ENCODE data around the gene SLC39A1.

SLC39A1 gene

DNA sequence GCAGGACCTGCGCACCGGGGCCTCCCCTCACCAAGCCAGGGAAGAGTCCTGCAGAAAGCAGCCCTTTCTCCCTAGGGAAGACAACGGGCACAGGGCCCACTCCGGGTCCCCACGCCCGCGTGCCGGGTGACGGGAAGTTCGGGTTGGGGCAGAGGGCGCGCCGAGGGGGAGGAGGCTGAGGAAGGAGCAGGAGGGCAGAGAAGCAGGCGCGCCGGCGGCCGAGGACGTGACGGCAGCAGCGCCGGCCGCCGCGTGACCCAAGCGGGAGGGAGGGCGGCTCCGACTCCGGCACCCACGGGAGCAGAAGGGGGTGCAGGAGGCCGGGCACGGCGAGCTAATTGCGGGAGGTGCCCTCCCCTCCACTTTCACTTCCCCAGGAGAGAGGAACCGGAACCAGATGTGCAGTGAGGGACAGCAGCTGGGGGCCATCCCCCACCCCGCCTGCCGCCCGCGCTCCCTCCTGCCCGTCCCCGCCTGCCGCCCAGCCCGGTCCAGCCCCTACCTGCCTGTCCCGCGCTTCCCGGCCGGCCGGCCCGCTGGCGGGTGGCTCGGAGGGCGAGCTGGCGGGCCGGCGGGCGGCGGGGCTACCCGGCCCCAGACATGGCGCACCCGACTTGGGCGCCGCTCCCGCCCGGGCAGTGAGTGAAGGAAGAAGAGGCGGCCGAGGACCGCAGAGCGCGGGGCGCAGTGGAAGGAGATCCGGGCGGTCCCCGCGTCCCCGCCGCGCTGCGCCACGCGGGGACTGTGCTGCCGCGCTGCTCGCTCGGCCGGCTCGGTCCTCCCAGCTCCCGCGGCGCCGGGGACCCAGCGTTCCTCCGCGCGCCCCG, 17.3 kb downstream of the SLC39A1 start:
- DNase-seq: peak; percentile 87 to 91

DNA sequence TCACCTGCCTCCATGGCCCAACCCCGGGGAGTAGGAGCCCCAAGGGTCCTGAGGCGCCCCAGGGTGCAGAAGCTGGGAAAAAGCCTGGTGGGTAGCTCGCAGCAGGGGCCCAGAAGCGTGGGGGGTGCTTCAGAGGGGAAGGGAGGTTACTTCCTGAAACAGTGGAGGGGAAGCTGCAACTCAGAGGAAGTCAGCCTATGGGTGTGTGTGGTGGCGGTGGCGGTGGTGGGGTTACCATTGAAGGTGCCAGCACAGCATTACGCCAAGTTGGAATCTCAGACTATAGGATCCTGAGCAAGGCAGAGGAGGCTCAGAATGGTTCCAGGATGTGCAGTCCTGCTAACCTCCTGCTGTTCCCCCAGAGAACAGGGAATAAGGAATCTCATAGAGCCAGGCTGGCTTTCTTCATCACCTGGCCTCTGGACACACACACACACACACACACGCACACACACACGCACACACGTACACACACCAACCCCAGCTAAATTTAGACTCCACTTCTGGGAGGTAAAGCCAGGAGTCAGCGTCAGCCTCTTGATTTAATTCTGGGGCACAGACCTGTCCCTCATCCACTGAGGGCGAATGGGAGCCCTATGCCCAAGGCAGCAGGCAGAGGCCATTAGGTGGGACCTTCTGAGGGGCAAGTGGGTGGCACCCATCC, 18.1 kb downstream of the SLC39A1 start:
- peak; percentile 92 to 93 for DNase-seq

DNA sequence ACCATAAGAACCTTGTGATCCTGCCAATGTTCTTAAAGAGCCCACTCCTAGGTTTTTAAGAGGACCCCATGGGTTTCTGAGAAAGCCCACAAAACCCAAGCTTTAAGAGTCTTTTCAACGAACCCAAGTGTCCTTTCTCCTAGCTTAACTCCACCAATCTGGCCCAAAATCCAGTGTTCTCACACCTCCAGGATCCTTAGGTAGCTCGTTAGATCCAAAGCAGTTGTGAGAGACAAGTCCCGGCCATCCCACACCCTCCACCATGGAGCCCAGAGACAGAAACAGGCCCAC, 18.6 kb downstream of the SLC39A1 start:
- DNase-seq: no peak

DNA sequence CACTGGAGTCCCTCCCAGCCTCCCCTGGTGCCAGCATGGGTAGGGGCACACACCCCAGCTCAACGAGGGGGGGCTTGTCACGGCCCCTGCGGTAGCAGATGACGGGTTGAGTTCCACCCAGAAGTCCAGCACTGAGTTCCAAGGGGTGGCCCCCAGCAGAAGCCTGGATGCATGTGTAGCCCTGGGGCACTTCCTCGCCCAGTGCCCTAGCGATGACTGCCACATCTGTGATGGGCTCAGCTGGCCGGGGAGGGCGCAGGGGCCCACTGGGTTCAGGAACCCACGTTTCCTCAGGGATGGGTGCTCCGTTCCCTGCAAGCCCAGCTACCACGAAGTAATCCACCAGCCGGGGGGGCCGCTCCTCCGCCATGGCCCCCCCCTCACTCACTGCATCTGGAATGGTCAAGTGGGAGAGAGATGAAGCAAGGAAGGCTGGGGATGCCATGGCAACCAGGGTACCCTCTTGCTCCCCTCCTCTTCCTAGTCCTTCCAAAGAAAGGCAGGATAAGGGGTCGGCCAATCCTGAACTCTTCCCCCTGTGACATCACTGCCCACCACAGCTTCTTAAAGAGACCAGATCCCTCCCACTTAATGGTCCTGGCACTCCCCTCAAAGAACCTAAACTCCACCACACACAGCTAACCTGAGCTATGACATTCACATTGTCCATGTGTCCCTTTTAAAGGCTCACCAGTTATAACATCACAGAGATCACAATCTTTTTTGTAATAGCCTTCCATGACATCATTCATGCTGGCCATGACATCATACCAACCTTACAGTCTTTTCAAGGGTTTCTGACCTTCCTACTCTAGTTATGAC, 19.1 kb downstream of the SLC39A1 start:
- DNase-seq: no peak

DNA sequence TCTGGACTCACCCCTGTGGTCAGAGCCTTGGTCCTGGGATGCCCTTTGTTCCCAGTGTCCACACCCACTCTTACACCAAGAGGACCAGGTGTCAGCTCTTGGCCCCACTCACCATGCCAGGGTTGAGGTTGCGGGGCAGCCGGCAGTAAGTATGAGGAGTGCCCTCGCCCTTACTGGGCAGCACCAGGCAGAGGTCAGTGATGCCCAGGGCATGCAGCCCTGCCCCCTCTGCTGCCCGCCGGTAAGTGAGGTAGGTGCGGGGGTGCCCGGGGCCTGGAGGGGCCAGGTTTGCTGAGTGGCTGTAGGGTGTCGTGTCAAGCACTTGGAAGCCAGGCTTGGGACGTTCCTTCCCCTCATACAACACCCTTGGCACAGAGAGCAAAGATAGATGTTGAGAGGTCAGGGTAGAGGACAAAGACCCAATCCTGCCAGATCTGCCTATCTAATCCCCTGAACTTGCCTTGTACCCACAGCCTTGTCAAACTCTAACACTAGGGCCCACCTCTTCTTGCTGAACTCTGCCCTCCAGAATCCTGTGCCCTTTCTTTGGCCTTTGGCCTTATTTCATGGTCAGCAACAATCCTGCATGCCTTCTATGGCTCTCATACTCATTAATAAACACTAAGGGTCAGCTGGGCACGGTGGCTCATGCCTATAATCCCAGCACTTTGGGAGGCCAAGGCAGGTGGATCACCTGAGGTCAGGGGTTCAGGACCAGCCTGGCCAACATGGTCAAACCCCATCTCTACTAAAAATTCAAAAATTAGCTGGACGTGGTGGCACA, 20.4 kb downstream of the SLC39A1 start:
- no peak for DNase-seq

DNA sequence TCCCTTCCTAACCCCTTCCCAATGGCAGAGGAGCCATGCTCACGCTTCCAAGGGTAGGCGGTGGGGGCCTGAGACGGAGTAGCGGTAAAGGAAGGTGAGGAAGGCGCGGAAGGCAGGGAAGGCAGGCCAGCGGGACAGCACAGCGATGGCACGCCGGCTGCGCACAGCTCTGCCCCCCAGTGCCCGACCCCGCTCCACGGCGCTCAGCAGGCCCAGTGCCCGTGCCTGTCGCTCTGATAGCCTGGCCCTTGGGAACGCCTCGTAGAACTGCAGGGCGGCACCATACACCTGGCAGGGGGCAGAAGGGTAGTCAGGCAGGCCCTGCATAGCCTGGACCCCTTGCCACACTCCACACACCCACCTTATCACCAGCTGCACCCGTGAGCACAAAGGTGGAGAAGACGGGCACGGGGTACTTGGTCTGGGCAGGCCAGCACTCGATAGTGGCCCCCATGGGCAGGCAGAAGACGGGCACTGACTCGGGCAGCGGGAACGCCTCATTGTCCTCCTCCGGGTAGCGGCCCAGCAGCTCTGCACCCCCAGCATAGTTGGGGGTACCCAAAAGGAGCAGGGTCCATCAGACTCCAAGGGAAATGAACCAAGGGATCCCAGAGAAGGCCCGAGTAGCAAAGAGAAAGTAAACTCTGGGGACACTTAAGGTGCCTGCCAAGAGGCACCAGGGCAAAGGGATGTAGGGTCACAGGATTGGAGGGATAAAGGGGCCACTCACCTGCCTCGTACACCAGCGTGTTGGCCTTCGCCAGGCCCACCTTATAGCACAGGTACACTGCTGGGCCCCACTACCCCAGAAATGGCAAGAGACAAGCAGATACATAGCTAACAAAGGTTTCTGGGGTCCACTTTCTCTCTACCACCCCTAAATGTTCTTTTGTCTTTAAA, 21.3 kb downstream of the SLC39A1 start:
- no peak for DNase-seq

DNA sequence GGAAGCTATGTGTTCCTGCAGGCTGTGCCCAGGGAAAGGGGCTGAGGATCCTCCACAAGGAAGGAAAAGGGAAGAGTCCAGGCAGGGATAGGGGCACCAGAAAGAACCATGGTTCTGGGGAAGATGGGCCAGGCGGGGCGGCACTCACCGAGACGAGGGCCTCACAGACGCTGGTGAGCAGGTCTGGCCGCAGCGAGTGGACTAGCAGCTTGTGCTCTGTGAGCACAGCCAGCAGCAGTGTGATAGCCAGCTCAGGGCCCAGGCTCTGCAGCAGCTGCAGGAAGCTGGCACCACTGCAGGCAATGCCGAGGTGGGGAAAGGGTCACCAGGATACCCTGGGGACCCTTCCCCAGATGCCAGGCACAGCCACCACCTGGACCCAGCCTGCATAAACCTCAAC, 22.6 kb downstream of the SLC39A1 start:
- DNase-seq: no peak

DNA sequence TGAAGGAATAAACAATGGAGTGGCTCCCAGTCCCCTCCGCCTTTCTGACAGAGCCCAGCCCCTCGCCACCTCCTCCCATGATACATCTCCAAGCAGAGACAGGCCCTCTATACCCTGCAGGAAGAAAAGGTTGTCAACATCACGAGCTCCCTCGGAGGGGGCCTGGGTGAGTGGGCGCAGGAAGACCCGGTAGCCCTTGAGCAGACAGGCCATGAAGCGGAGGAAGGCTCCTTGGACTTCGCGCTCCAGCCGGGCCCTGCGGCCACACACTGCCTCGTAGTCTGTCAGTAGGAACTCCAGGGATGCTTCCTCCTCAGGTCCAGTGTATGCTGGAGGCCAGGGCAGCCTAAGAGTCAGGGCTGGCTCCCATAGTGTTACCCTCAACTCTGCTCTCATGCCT, 23.9 kb downstream of the SLC39A1 start:
- no peak for DNase-seq

DNA sequence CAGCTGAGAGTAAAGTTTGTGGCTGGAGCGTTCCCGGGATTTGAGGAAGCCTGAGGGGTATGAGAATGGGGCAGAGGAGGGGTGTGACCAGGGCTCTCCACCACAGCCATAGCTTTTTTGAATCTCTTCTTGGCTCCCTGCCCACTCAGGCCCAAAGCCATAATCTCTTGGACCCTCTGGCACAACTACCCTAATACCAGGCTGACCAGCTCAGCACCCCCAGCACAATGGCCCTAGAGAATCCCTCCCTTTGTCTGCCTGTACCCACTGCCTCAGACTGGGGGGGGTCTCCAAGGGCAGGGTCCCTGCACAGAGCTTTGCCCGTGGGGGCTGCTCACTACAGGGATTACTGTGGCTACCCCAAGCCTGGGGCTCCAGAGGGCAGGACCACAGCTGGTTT, 24.3 kb downstream of the SLC39A1 start:
- DNase-seq: no peak

DNA sequence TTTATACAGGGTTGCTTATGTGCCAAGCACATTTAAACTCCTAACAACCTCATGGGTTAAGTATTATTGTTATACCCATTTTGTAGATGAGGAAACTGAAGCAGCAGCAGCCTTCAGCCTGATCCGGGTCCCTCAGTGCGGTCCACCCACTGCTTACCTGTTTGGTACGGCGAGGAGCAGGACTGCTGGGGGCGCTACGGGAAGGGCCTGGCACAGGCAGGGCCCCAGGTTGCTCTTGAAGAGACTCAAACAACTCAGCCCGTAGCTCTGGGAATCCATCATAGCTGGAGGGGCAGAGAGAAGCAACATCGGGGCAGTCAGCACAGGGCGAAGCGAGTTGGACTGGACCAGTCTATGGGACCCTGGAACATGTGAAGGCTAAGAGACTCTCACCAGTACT, 26.0 kb downstream of the SLC39A1 start:
- DNase-seq: no peak

DNA sequence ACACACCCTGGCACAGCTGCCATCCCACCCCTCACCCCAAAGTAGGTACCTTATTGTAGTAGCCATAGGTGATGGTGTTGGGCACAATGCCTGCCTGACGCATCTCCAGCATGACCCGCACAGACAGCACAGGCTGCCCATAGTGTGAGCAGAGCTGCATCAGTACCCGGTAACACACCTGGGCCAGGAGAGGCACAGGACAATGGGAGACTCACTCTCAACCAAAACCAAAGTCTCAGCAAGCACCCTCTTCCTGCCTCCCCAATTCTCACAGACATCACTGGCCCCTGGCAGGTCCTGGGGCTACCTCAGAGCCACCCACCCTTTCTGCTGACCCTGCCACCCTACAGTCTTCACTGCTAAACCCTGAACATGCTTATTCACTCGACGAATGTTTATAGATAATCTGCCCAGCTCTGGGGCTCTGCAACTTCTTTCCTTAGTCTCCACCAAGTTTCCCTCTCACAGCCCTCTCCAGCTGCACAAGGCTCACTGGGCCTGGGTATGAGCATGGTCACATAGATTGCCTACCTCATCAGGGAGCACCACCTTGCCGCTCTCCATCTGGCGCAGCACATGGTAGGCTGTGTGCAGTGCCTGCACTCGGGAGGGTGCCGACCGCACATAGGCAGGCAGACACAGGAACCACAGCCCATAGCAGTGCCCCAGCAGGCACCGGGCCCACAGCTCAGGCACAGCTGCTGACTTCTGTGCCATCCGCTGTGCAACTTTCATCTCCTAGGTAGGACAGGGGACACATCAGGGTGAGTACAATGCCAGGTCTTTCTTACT, 27.1 kb downstream of the SLC39A1 start:
- DNase-seq: no peak

DNA sequence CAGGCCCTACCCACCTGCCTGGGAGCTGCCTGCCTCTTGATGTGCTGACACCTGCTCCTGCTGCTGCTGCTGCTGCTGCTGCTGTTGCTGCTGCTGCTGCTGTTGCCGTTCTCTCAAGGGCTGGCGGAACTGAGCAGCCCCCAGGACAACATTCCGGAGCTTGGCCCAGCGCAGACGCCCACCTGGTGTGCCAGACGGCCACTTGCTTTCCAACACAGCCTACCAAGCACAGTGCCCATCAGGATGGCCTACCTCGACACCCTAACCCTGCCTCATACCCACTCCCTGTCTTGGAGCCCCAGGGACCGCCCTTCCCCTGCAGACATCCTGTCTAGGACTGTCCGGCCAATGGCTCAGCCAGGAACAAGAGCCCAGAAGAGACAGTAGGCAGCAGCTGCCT, 28.6 kb downstream of the SLC39A1 start:
- no peak for DNase-seq

DNA sequence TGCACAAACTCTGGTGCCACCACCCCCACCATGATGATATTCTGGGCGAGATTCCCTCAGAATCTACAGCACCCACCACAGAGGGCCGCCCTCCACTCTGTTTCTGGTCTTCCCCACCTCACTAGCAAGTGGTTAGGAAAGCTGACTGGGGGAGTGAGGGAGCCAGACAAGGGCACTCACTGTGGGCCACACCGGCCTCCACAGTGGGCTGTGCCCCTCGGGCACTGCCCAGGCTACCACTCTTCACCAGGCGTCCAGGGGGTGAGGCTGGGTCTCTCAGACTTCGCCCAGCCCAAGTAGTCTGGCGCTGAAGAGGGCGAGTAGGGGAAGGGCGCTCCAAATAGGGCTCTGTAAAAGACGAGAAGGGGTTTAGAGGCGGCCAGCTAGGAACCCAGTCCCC, 29.4 kb downstream of the SLC39A1 start:
- no peak for DNase-seq

DNA sequence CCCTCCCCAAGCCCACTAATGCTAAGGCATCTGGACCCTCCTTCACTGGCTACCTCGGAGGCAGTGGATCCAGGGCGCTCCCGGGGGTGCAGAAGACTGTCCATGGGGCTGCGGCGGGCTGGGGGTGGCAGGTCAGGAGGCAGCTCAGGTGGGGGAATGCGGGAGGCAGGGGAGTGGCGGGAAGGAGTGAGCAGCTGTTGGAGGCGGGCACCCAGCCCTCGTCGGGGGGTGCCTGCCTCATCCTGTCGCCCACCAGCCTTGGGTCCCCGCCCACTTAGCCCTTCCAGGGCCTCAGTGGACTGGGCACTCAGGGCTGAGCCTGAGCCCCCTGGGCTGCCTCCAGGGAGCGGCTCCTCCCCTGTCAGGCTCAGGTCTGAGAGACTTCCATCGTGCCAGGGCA, 29.9 kb downstream of the SLC39A1 start:
- DNase-seq: no peak

DNA sequence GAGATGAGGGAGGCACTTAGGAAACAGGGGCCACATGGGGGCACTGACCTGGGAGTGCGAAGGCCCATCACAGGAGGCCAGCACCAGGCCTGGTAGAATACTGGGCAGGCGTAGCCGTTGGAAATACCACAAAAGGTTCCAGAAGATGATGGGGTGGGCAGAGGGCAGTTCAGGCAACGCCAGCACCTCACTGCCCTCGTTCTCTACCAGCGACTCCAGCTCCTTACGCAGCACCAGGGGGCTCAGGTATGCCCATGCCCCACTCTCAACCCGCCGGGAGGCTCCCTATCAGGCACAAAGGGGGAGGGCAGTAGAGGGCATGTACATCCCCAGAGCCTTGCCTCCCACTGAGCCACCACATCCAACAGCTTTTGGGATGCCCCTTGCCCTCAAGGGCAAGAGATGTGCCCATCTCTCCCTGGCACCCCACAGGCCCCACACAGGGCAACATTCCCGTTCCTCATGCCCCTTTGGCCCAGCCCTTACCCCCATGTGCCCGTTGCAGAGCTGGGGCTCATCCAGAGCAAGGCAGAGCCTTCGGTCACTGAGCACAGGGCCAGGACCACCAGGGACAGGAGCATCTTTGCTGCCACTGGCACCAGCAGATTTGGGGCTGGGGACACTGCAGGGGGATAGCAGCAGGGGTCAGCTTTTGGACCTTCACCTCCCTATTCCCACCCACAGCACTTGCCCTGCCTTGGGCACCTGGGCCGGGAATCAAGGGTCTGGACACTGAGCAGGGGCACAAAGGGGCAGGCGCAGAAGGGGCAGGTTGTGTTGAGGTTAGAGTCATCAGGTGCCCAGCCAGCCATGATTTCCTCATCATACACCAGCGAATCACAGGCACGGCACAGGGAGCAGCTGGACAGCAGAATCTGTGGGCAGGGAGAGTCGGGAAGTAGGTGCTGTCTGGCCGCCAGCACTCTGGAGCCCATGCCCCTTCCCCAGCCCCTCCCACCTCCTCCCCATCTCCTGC, 30.9 kb downstream of the SLC39A1 start:
- no peak for DNase-seq

DNA sequence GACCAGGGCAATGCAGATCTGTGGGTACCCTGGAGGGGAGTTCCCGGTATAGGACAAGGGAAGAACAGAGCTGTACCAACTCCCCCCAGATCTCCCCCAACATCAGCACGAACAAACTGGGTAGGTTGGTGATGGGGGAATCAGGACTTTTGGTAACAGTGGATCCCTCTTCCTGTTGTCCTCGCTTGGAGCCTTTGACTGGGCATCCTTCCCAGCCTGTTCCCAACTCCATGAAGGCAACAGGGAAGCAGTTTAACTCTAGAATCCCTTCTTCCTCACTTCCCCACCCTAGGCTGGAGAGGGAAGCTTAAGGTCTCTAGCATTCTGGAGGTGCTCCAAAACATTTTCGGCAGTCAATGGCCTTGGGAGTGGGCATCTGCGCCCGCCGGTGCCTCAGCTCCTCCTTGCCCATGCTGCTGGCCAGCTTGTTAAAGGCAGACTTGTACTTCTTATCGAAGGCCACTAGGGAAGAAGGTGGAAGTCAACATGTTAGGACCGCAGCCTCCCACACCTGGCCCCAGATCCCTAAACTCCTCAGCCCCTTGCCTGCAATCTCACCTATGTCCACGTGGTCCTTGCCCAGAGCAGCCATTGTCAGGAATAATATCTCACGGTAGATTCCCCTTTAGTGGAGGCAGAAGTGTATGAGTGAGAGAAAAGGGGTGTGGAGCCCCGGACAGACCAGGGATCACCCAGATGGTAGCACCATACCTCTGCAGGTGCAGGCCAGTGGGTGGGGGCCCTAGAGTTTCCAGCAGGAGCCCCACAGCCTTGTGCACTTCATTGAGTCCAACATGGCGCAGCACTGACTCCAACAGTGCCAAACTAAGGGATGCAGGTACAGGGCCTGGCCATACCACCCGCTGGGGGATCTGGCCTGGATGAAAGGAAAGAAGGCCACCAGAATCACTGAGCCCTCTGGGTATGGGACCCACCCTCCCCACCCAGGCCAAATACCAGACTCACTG, 33.1 kb downstream of the SLC39A1 start:
- DNase-seq: no peak

DNA sequence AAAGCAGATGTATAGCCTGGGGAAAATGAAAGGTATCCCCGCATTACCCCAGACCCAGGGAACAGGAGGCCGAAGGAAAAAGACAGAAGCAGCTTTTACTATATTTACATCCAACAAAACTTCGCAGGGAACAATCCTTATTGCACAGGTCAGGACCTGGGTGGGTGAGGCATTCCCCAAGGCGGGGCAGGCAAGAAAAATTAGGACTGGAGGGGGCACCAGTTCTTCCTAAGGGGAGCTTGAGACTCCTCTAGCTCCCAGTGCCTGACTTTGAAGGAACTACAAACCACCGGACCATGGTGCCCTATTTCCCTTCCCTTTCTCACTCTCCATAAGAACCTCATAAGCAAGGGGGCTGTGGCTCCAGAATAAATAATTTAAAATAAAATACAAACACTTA, 33.9 kb downstream of the SLC39A1 start:
- no peak for DNase-seq

DNA sequence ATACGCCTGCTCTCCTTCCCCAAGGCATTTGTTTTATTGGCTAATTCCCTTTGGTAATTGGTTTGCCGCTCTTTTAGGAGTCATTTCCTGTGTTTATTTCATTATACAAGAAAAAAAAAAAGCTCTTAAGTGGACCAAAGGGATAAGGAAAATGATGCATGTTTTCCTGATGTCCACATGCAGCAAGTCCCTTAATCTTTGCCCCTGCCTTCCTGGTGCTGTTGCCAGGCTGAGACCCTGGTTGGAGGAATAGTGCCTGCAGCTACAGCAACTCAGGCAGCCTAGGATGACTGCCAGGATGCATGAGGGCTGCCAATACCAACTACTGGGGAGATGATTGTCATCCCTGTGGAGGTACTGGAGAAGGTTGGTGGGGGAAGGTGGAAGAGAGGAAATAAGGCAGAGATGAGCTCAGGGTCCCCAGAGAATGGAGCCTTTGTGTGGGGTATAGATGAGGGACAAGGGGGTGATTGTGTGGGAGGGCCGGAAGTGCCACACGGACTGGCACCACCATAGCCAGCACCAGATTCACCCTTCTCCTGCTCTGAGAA, 34.5 kb downstream of the SLC39A1 start:
- DNase-seq: no peak

All from Kasumi-1 (cell line).